ENCODE measurements around the gene ATP10B.
A peak's percentile ranks its signal among the peaks of the same experiment; 100 is the strongest.

ATP10B gene

DNA sequence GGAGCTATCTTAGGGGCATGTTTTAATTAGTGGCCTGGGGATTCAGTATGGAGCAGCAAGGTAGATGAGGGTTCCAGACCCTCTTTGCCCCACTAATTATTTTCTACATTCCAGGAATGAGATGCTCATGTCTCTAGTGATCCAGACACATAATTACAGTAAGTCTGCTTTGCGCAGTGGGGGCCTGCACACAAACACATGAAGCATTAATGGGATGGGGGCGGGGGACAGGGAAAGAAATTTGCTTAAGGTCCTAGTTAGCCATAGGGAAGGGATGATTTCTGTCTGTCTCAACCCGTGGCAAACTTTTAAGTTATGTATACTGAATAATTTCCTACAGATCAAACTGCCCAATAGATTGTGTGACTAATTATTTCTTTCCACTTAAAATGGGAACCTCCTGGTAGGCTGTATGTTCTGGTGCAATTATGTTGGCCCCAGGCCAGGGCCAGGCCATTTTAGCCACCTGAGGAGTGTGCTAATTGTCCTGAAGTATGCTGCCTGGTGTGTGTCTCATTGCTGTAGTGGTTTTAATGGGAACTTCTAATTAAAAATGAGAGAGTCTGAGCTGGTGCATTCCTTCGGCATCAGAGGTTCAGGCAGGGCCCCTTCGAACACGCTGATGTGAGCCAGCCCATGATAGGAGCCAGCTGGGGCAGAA, 295.9 kb downstream of the ATP10B start:
- DNase-seq (ENCODE audit: low read depth in 2 of 2), result no peak

DNA sequence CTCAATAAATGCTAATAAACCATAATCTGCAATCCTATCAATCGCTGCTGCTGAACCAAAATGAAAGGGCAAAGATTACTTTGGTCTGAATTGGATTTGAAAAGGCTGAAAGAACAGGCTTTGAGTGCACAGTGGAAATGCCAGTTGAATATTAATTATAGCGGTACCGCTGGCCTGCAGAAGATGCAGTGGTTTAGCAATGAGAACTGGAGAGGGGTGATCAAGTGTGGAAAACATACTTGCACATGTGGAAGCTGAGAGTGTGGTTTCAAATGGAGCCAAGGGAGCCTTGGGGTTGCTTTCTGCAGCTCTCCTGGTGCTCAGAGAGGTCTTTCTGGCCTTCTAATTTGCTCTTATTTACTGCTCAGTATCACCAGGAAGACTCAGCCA, 296.4 kb downstream of the ATP10B start:
- no peak for DNase-seq (ENCODE audit: low read depth in 2 of 2)

DNA sequence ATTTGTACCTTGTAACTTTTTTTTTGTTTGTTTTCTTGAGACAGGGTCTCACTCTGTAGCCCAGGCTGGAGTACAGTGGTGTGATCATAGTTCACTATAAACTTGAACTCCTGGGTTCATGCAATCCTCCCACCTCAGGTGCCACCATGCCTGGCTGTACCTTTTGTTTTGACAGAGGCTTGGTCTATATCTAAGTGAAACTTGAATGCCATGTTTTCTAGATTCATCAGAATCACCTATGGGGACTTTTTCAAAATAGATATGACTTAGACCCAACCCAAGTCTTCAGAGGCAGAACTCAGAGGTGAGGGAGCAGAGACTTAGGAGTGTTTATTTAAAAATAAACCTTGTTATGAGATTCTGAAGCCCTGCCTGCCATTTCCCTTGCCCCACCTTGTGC, 301.9 kb downstream of the ATP10B start:
- DNase-seq (ENCODE audit: low read depth in 2 of 2), result no peak

DNA sequence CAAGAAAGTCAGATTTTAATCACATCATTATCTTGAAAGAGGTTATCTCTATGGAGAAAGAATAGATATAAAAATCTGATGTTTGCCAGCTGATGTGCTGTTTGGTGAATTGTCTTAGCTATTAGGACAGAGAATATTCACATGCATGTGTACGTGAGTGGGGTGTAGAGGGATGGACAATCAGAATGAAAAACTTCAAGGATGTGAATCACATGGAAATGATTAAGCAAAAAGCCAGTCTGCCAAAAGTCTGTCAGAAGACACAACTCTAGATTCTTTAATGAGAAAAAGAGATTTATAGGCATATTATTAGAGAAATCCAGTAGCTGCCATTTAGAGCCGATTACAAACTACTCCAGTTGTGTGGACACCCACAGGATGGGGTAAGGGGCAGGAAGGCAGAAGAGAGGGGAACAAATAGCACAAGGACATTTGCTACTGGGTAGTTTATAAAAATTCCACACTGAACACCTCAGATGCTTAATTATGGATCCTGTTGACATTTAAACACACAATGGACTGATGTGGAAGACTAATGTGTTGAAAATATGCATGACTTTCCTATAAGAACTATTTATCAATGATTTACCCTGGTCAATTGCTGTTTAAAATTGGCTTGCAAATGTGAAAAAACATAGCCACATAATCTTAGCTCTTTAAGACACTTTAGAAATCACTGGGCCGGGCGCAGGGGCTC, 302.9 kb downstream of the ATP10B start:
- no peak for DNase-seq (ENCODE audit: low read depth in 2 of 2)

DNA sequence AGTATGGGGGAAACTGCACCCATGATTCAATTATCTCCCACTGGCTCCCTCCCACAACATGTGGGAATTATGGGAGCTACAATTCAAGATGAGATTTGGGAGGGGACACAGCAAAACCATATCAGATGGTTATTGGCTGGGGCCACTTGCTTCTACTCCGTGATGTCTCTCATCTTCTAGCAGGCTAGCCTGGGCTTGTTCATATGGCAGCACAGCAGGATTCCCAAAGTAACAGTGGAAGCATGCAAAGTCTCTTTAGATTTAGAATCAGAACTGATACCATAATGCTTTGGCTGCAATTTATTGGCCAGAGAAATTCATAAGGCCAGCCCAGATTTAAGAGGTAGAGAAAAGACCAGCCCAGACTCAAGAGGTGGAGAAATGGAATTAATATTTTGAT, 304.1 kb downstream of the ATP10B start:
- no peak for DNase-seq (ENCODE audit: low read depth in 2 of 2)

DNA sequence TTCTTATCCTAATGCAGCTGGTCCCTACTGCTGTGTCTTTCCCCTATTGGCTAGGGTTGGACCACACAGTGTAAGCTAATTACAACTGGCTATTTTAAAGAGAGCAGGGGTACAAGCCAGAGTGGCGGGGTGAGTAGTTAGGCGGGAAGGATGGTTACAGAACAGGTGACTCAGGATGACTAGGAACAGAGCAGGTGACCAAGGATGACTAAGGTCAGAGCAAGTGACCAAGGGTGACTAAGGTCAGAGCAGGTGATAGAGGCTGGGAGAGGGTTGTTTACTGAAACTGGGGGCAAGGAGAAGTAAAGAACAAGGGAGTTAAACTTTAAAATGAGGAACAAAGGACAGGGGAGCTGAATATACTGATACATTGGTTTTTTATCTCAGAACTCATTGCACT, 304.9 kb downstream of the ATP10B start:
- no peak for DNase-seq (ENCODE audit: low read depth in 2 of 2)

DNA sequence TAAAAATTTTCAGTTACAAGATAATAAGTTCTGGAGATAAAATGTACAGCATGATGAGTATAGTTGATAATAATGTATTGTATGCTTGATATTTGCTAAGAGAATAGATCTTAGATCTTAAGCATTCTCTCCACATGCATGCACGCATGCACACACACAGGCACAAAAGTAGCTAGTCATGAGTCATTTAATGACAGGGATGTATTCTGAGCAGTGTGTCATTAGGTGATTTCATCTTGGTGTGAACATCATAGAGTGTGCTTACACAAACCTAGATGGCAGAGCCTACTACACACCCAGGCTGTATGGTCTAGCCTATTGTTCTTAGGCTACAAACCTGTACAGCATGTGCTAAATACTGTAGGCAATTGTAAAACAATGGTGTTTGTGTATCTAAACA, 306.2 kb downstream of the ATP10B start:
- no peak for DNase-seq (ENCODE audit: low read depth in 2 of 2)

DNA sequence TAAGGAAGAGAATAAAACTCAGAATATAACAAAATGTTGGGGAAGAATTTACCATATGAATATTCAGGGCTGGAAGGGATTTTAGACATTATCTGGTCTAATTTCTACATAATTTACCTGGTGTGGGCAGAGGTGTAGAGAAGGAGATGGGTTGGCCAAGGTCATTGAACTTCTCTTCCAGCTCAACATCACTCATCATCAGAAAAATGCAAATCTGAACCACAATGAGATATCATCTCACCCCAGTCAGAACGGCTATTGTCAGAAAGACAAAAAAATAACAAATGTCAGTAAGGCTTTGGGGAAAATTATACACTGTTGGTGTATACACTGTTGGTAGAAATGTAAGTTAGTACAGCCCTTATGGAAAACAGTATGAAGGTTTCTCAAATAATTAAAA, 308.6 kb downstream of the ATP10B start:
- DNase-seq (ENCODE audit: low read depth in 2 of 2), result no peak

DNA sequence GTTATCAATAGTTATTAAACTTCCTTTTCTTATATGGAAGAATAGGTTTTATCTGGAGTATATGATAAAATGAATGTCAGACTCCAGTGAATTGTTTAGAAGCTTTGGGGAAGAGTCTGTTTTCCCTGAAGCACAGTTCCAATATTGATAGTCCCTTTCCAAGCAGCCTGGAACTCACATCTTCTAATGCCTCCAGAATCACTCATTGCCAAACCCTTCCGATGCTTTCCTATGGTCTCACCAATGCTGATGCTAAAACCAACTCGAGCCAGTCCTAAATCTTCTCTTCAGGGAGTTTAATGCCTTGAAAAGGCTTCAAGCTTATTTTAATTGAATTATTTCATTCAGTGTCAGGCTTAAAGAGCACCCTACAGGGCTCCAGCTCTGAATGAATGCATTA, 309.2 kb downstream of the ATP10B start:
- DNase-seq (ENCODE audit: low read depth in 2 of 2), result no peak

DNA sequence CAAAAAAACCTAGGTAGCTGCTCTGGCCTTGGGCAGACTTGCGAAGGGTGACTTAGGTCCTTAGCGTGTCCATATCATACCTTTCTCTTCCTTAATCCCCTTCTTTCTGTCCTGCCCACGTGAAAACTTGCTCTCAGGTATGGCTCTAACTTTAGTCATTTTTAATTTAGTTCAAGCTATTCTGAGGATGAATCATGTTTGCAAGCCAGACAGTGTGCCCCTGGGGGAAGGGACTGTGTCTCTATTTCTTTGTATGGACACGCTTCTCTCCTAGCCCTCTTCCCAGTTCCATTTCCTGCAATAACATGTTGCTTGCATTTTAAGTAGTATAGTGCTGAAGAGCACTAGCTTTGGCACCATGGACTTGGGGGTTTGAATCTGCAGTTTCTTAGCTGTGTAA, 309.7 kb downstream of the ATP10B start:
- no peak for DNase-seq (ENCODE audit: low read depth in 2 of 2)

DNA sequence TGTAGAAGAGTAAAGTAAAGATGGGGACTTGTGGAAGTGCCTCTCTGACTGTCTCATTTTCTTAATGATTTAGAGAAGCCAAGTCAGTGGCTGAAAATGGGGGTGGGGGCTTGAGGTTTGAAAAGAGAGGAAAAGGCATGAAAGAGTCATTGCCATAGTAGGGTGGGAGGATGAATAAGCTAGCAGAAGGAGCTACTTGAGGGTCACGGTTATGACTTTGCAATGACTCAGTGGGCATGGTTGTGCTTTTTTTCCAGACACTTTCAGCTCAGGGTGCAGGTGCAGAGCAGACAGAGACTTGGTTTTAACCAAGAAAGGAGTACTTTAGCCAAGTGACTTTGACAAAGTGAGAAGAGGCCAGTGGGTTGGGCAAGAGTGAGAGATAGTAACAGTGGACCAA, 312.6 kb downstream of the ATP10B start:
- peak; percentile 50 to 64 for DNase-seq (ENCODE audit: low read depth in 2 of 2)

DNA sequence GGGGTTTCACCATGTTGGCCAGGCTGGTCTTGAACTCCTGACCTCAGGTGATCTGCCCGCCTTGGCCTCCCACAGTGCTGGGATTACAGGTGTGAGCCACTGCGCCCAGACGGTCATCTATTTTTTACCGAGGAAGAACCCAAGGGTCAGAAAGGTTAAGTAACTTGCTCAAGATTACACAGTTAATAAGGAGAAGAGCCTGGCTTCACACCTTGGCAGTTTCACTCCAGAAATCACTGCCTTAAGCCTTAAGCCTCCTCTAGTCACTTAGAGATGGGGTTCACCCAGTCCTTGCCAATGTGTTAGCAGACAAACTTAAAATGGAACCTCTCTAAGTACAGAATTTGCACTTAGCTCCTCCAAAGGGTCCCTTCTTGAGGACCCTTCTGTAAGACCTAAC, 314.1 kb downstream of the ATP10B start:
- DNase-seq (ENCODE audit: low read depth in 2 of 2), result no peak

DNA sequence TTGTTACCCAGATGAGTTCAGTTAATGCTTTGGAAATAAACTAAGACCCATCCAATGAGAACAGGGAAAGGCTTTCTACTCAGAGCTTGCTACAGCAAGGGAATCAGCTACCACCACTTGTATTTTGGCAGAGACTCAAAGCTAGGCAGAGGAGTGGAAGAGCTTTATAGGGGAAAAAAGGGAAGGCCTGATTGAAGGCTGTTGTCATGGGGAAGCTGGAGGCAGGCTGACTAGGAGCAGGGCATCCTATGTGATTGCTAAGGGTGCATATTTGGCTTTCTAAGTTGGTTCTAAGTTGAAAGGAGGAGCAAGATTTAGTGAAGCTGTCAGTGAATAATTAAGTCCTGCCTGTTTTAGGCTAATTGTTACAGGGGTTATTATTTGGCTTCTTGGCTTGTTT, 314.9 kb downstream of the ATP10B start:
- no peak for DNase-seq (ENCODE audit: low read depth in 2 of 2)

DNA sequence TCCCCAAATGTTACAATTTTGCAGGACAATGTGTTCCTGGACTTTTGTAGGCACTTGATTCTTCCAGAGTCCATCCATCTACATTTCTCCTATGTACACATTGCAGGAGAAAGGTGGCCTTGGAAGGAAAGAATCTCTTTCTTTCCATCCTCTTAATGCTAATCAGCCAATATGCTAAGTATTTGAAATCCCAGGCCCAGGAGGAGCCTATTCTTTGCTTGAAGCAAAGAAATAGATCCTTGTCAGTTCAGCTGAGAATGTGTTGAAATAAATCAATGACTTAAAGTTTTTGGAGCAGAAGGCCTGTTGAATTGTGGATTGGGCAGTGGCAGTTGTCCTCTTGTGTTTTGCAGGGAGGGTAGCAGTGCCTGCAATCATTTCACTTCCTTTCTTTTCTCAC, 317.1 kb downstream of the ATP10B start:
- no peak for DNase-seq (ENCODE audit: low read depth in 2 of 2)

DNA sequence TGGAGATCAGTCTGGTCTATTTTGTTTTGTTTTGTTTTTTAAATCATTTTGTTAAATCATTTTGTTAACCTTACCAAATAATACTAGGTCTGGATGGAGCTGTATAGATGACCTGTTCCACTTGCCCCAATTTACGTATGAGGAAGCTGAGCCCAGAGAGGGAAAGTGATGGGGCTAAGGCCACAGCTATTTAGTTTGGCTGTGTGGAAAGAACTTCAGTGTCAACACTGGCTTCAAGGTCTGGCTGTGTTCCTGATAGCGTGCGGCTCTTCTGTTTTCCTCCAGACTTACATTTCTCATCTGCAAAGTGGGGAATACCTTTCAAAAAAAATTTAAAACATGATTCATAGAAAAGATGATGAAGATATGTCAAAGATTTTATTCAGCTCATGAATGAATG, 317.9 kb downstream of the ATP10B start:
- no peak for DNase-seq (ENCODE audit: low read depth in 2 of 2)

DNA sequence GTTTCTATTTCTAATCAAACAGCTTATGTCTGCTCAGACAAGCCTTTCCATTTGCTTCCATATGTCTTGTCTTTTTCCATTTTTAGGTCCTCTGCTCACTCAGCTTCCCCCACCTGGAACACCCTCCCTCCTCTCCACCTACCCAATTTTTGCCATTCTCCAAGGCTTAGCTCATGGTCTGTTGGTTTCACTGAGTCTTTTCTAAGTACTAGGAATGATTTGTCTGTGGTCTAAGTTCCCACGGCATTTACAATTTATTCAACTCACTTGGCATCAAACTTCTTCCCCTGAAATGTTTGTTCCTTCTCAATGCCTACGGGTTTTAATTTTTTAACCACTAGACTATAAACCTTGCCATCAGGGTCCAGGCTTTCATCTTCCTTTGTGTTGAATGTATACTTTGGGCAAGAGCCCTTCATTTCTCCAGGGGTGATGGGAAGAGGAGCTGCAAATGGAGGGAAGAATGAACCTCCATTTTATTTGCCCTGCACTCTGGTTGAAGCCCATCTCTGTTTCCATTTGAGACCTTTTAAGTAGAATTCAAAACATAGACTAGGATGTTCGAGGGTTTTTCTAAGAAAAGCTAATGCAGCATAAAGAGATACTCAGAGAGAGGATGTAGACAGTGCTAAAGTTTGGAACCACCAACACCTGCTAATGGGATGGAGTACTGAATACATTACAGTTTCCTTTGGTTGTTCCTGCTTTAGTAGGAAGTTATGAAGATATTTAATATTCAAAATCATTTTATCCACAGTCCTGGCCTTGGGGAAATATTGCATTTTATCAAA, 326.3 kb downstream of the ATP10B start:
- DNase-seq (ENCODE audit: low read depth in 2 of 2), result no peak

DNA sequence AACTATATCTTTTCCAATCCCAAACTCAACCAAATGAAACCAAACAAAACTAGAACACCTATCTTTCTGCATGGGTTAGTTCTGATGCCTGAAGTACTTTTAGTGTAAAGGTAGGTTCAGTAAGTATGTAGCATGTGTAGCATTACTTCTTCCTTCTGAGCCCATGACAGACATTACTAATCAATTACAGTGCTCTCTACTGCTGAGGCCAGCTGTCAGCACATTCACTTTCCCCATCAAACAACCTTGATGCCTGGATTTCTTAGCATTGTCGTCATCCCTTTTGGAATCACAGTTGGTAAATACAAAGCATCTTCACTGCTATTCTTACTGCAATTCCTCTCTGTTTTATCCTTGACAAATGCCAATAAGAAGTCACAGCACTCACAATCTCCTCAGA, 327.2 kb downstream of the ATP10B start:
- DNase-seq (ENCODE audit: low read depth in 2 of 2), result no peak

DNA sequence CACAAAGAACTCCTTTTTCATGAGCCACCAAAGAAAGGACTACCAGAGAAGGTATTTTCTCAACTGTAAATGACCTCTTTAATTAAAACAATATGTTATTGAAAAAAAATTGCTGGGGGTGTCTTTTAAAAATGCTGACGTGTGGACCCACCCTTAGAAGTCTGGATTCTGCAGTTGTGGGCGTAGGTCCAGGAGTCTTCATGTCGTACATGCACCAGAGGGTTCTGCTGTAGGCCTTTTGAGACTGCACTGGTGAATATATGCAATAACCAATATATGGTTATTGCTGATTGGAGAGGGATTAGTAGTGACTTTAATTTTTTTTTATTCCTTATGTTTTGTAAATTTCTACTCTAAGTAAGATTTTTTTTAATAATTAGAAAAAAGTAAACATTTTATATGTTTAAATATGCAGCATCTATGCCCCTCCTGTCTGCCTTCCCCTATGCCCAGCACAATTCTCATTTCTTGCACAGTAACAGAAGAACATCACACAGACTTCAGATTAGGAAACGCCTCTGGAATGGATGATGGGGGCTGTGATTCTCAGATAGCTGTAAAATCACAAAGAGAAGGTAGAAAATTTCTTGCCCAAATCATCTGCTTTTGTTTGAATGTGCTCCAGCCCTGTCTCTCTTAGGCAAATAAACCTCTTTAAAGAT, 328.4 kb downstream of the ATP10B start:
- no peak for DNase-seq (ENCODE audit: low read depth in 2 of 2)

DNA sequence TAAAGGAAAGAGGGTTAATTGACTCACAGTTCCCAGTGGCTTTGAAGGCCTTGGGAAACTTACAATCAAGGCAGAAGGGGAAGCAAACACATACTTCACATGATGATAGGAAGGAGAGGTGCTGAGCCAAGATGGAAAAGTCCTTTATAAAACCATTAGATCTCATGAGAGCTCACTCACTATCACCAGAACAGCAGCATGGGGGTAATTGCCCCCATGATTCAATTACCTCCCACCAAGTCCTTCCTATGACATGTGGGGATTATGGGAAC, 330.7 kb downstream of the ATP10B start:
- no peak for DNase-seq (ENCODE audit: low read depth in 2 of 2)

DNA sequence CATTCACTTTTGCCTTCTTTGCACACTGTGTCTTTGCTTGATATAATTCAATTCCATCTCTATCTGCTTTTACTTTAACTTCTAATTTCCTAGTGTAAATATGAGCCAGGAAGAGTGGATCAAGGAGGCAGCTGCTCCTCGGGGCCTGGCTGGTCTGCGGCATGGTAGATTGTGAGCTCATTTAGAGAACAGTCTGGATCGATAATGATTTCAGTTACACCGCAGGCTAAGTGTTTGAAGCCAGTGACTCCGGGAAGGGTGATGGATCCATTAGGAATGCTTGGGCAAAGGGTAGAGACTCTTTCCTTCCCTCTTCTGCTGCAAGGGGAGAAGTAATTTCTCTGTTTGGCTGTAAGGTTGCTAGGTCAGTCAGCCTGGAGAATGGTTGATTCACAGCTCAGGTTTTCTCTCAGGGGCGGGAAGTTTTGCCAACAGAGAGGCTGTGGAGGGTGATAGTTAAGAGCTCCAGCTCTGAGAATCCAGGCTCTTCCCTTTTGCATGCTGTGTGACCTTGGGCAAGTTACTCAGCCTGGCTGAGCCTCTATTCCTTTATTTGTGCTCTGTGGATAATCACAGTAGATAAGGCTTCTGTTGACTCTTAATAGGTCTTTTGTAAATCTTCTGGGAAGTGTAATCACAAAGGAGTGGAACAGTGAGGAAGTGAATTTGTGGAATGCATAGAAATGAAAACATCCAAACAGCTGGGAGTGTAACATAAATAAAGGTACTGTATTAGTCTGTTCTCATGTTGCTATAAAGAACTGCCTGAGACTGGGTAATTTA, 331.2 kb downstream of the ATP10B start:
- no peak for DNase-seq (ENCODE audit: low read depth in 2 of 2)

DNA sequence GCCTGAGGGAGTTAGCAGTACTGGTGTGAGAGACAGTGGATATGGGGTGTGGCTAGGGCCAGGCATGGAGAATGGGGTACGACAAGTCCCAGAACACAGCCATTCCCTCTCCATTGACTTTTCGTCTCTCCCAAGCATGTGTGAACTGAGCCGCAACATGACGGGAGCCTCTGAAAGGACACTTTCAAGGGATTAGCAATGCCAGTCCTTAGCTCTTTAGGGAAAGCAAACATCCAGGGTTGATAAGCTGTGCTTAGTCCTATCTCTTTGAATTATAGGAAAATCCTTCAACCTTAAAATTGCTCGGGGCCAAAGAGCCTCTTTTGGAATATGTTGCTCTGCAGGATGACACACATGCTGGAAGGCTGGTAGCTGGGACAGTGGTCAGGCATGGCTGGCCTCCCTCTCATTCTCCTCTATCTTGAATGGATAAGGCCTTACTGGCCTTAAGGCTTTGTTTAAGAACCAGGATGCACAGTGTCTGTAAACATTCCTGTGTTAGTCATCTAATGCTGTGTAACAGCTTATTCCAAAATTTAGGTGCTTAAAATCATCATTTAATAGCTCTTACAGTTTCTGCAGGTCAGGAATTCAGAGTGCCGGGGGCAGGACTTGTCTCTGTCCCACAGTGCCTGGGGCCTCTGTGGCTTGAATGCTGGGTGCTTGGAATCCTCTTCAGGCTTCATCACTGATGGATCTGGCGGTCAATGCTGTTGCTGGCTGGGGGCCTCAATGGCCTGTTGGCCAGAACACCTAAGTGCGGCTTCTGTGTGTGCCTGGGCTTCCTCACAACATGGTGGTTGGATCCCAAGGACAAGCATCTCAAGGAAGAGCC, 335.1 kb downstream of the ATP10B start:
- DNase-seq (ENCODE audit: low read depth in 2 of 2), result no peak
